Stimulated activated CD4-positive, alpha-beta T cell treated with anti-CD3 and anti-CD28 coated beads, Interleukin-2, amount 100 ng/mL, for 24 hours (primary cell): ENCODE data around the gene NEMP1.

Source experiments
- DNase-seq, 2 donors: peaks; one replicate each; pipeline ENCODE4 v3.0.0-alpha.2; 2020

Gene NEMP1

DNA sequence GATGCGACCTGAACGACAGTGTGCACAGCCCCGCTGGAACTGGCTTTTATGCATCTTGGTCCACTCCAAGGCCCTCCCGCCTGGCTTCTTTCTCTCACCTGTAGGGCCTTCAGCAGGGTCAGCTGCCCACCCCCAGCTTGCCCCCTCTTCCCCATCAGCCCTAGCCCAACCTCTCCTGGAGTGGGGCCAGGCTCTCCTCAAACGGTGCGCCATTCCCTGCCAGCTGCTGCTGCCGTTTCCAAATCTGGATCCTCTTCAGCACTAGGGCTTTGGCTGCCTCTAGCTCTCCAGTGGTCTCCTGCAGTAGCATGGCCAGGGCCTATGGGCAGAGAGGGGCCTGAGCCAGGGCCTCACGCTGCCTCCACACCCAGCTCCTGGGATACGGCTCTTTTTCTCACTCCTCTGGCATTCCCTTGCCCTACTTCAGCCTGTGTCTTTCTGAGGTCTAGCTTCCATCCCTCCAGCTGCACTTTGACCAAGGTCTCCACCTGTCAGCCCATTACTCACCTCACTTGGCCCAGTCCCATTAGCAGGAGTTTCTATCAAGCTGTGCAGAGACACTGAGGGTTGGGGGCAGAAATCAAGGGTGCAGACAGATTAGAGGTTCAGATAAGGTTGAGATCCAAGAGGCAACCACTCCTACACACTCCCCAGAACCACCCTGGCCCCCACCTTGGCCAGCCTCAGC lies 27.6 kb upstream of the NEMP1 start:
- no peak for DNase-seq

DNA sequence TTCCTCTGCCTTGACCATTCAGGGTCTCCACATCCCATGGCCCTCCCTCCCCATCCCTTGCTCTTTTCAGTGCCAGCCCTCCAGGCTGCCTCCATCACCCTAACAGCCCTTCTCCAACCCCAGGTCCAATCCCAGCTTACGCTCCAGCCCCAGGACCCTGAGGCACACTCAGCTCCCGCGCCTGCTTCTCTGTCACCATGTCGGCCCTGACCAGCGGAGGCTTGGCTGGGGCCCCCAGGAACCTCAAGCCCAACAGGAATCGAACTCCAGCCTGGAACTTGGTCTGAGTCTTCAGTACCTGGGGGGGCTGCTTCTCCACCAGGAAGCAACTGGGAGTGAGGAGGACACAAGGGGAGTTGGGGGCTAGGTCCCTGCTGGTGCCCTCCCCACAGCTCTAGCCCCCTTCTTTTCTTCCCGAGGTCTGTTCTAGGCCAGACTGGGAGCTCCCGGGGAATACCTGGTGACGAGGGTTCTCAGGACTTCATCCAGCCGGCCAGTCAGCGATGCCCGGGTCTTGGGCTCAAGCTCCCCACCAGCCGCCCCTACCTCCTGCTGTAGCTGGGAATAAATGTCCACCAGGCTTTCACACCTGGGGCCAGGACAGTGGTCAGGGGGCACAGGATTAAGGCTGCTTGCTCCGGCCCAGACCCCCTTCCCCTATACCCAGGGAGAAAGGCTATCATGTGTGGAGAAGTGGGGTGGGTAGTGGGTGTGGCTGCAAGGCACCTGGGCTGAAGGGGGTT lies 26.6 kb upstream of the NEMP1 start:
- no peak for DNase-seq

- DNase-seq, result no peak
These were observed 25.8 kb upstream of the NEMP1 start for GRCh38 chr12:57104292-57104910.

DNA sequence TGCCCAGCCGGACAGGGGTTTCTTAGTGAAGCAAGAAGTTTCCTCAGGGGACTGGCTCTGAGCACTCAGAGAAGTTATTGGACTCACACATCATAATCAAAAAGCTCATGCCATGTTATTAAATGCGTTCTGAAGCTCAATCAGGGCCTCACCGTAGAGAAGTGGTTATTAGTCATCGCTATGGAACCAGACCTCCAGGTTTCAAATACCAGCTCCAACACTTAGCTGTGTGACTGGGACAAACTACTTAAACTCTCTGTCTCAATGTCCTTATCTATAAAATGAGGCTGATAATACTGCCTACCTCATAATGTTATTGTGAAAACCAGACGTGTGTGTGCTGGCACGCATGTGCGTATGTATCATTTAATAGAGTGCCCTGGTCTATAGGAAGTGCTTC lies 25.3 kb upstream of the NEMP1 start:
- no peak for DNase-seq

DNA sequence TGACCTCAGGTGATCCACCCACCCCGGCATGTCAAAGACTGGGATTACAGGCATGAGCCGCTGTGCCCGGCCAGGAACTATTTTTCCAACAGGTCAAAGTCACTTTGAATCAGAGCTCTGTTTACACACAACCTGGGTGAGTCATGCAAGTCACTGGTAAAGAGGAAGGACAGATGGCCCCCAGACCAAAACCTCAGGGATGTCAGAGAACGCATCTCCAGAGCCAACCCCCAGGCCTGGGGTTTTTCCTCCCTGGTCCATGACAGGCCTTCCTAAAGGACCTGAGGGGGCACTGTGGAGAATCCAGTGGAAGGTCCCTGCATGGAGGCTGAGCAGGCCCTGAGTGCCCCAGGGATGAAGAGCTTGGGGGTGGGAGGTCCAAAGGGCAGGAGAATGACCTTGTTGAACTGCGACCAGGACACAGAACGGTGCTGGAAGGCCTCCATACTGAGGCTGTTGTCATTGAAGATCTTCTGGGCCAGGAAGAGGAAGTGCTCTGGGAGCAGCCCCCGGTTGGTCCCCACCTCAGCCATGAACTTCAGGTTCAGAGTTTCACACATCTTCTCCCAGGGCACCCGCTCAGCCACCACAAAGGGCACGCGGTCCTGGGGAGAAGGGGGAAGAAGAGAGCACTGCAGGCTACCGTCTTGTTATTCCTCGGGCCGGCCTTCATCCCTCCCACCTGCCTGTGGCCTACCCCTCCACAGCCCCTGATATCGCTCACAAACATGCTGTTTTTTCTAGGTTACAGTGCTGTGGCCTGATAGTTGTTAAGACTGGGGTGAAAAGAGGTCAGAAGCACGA lies 23.5 kb upstream of the NEMP1 start:
- no peak for DNase-seq

DNA sequence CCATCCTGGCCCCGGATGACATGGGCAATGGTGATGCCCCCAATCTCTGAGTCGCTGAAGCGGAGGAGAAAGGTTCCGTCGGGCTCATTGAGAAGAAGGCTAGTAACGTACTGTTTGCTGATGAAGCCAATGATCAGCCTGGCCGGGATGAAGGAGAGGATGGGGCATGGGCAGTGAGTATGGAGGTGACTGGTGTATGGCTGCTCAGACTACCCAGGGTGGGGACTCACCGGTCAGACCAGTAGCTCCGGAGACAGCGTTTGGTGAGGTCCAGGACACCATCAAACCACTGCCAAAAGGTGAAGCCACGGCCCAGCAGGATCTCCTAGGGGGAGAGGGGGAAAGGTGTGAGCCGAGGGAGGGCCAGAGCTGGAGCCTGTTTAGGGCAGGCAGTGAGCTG lies 21.2 kb upstream of the NEMP1 start:
- DNase-seq, result no peak

DNA sequence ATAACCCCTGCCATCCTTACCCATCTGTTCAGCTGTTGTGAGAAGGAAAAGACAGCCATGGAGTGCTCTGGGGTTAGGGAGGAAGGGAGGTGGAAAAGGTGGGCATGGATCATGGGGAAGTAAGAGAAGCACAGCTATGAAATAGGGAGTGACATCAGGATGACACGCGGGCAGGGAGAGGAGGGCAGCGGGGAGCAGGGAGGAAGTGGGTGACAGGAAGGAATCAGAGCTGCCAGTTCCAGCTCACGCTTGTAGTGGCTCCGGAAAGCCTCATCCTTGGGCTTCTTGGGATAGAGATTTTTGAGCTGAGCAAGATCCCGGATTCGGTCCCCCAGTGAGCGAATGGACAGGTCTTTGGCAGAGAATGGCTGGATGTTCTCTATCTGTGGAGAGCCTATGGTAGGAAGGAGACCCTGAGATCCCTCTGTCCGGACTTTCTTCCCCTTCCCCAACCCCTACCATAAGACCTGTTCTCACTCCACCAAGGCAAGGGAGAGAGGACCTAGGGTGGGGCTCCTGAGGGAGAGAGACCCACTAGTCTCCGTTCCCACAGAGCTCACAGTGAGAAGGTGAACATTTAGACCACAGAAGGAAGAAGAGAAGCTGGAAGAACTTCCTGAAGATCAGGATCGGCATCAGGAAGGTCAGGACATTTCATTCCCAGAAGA lies 20.6 kb upstream of the NEMP1 start:
- no peak for DNase-seq

GRCh38 chr12:57098546-57098945 lies 20.0 kb upstream of the NEMP1 start:
- no peak for DNase-seq

GRCh38 chr12:57097554-57097835 lies 18.9 kb upstream of the NEMP1 start:
- DNase-seq, result no peak

- DNase-seq, result no peak
These were observed 18.4 kb upstream of the NEMP1 start for GRCh38 chr12:57096748-57097553.

GRCh38 chr12:57096099-57096572 lies 17.5 kb upstream of the NEMP1 start:
- no peak for DNase-seq

GRCh38 chr12:57095440-57095839 lies 16.8 kb upstream of the NEMP1 start:
- no peak for DNase-seq

DNA sequence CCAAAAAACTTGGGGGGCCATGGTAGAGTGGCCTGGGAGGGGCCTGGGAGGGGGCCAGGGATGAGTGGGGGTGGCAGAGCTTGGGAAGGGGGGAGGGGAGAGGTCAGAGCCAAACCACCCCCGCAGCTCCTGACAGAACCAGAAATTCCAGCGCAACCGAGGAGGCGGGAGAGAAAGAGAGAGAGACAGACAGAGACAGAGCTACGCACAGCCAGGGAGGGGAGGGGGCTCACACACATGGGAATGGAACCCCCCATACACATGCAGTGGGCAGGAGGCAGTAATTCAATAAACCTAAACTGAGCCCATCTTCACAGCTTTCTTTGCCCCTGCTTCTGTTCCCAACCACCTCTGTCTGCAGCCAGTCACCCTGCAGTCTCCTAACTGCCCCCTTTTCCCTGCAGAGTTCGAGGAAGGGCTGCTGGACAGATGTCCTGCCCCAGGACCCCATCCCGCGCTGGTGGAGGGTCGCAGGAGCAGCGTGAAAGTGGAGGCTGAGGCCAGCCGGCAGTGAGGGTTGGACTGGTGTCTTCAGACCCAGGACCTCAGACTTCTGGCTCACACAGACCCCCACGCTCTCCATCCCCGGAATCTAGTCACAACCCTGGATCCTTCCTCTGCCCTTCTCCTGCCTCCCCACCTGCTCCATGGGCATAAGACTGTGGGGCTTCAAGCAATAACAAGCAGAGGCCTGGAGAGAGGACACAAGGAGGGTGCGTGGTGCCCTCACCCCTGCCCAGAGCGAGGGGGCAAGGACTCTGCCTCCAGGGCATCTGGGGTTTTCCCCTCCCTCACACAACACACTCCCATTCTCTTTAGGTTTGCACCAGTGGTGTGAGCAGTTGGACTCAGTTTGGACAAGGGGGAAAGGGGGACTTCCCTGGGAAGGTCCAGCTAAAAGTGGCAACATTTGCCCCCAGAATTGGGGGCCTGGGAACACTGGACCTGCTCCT lies 15.9 kb upstream of the NEMP1 start:
- no peak for DNase-seq

DNA sequence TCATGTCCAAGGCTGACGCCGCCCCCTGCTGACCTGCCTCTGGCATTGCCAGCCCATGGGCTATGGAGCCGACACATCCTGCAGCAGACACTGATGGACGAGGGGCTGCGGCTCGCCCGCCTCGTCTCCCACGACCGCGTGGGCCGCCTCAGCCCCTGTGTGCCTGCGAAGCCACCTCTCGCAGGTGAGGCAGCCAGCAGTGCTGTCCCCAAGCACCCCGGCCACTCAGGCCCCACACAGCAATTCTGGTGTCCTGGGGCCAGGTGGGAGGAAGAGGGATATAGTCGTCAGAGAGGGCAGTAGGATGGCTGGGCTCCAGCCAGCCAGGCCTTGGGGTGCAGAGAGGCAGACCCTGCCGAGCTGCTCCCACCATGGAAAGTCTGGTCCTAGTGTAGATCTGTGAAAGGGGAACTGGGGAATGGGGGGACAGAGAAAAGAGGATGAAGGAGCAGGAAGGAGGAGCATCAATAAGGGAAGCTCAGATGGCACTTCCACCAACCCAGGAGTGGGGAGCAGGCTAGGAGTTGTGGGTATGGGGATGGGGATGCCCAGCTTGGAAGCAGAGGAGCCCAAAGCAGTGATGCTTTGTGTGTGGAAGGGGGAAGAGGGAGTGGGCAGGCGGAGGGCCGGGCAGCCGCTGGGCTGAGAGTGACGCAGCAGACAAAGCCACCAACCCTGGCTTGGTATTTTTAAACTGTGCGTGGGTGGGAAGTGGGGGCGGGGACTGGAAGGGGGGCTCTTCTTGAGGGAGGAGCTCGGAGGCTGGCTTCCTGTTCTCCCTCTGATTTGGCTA lies 15.0 kb upstream of the NEMP1 start:
- peak; percentile 75 to 80 for DNase-seq

GRCh38 chr12:57092876-57093414 lies 14.4 kb upstream of the NEMP1 start:
- no peak for DNase-seq

GRCh38 chr12:57092529-57092862 lies 13.9 kb upstream of the NEMP1 start:
- no peak for DNase-seq

- no peak for DNase-seq
These were observed 13.3 kb upstream of the NEMP1 start for GRCh38 chr12:57091638-57092528.

- no peak for DNase-seq
These were observed 12.5 kb upstream of the NEMP1 start for GRCh38 chr12:57090924-57091637.
